Posterior vena cava (tissue), 2 donors: ENCODE measurements around the gene ZBTB9. TPM values are rescaled to one million over a fixed set of nuclear protein-coding genes. Genes with fewer than 3 reads are reported as not detected.

ENCODE experiments used
- DNase-seq: peaks from one replicate; pipeline ENCODE4 v3.0.0-alpha.2; 2020; ENCODE audit warnings: low spot score
- intact Hi-C, 2 donors: fragments of 100-400 bp; cut with DNase I; formaldehyde crosslinking; loops; one replicate each; pipeline versions ENCODE4 v1.14.1 to v1.14.2; 2022 to 2023
- long read RNA-seq, 2 donors: library from polyadenylated mRNA; unstranded; transcript quantifications; one replicate each; pipeline ENCODE4 v2.0.0, GENCODE V29; 2020 to 2021
- total RNA-seq, 2 donors: library from RNA; stranded (reverse); fragmentation: NEBNext Ultra II Directional; extraction: Animal tissue kit (Norgen Biotek cat#: 25700); gene quantifications; one replicate each; pipeline ENCODE4 v1.2.1, GENCODE V29; 2021
- donor health status: DM: yes; HTN: yes; CAD: no.
- donor health status: DM: yes; HTN: yes; CAD: no.

ZBTB9 gene, protein sequence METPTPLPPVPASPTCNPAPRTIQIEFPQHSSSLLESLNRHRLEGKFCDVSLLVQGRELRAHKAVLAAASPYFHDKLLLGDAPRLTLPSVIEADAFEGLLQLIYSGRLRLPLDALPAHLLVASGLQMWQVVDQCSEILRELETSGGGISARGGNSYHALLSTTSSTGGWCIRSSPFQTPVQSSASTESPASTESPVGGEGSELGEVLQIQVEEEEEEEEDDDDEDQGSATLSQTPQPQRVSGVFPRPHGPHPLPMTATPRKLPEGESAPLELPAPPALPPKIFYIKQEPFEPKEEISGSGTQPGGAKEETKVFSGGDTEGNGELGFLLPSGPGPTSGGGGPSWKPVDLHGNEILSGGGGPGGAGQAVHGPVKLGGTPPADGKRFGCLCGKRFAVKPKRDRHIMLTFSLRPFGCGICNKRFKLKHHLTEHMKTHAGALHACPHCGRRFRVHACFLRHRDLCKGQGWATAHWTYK
- 1 to 10 TPM; 3.9 to 5.0 TPM for total RNA-seq
- long read RNA-seq, donor 1, transcript ZBTB9-201 (2 exons, 2,716 nt) = major isoform, 5 of 6 reads
- long read RNA-seq, donor 1, partial matches to known transcripts = 0 of 6 reads
- long read RNA-seq, donor 1, other reads (novel, unspliced or antisense) = 1 of 6 reads
- long read RNA-seq, donor 2, transcript ZBTB9-201 (2 exons, 2,716 nt) = major isoform, 10 of 13 reads
- long read RNA-seq, donor 2, partial matches to known transcripts = 0 of 13 reads
- long read RNA-seq, donor 2, other reads (novel, unspliced or antisense) = 3 of 13 reads

DNA sequence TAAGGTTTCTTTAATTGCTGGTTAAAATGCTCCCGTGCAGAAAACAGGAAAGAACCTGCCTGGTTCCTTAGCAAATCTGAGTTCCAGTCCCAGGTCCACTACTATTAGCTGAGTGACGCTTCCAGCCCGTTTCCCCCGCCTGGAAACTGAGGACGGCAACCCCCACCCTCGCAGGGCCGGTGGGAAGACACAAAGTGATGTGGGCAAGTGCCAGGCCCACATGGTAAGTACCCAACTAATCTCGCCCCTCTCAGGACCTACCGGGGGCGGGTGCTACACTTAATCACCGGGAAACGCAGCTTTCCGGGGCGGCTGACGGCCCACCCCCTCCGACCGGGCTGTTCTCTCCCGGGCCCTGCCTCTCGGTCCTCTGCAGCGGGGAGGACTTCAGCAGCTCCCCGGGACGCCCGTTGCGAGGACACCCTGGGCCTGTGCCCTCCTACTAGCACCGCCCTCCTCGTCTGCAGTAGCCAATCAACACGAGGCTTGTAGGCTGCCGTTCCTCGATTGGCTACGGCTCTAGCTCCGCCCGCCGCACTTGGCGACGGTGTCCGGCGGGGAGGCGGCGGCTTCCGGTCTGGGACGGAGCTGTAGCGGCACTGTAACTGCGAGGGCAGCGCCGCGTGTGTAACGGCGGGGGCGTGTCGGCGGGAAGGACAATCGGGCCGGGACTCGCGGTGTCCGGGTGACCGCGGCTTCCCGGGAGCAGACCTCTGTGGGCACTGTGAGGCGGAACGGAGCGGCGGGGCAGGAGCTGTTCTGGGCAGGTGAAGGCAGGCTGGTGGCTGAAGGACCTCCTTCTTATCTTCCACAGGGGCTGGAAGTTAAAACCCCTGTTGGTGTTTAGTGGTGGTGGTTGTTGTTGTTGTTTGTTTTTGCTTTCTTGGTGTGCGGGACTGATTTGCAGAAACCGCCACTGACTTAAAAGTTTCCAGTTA lies at the start of gene ZBTB9:
ZBTB9 (plus strand) TSS at position 568 of the 938 bp plus-strand sequence. CDS start 525 bp downstream, outside the sequence.
- peak; percentile 98 for DNase-seq
- intact Hi-C loops = no loop called here

DNA sequence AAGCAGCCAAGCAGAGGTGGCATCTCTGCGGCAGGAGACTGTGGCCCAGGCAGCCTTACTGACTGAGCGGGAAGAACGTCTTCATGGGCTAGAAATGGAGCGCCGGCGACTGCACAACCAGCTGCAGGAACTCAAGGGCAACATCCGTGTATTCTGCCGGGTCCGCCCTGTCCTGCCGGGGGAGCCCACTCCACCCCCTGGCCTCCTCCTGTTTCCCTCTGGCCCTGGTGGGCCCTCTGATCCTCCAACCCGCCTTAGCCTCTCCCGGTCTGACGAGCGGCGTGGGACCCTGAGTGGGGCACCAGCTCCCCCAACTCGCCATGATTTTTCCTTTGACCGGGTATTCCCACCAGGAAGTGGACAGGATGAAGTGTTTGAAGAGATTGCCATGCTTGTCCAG lies 49.5 kb upstream of the ZBTB9 start:
- no peak for DNase-seq
- intact Hi-C loops = no loop called here

DNA sequence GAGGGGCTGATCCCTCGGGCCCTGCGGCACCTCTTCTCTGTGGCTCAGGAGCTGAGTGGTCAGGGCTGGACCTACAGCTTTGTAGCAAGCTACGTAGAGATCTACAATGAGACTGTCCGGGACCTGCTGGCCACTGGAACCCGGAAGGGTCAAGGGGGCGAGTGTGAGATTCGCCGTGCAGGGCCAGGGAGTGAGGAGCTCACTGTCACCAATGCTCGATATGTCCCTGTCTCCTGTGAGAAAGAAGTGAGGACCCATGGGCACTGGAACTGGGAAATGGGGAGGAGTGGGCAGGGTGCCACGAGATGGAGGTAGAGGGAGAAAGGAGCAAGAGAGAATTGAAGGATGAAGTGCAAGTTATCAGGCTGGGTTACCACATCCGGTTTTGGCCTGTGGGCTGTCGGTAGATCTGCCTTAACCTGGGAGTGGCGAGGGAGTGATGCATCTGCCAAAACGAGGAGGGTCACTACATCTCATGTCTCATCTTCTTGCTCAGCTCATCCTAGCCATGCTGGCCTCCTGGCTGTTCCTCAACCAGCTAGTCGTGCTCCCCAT lies 48.9 kb upstream of the ZBTB9 start:
- no peak for DNase-seq
- intact Hi-C loops = no loop called here

DNA sequence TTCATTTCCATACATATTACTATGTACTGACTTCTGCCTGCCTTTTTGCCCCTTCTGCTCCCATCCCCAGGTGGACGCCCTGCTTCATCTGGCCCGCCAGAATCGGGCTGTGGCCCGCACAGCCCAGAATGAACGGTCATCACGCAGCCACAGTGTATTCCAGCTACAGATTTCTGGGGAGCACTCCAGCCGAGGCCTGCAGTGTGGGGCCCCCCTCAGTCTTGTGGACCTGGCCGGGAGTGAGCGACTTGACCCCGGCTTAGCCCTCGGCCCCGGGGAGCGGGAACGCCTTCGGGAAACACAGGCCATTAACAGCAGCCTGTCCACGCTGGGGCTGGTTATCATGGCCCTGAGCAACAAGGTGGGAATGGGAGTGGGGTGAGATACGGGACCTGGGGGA lies 48.2 kb upstream of the ZBTB9 start:
- DNase-seq = no peak
- intact Hi-C loops = no loop called here

DNA sequence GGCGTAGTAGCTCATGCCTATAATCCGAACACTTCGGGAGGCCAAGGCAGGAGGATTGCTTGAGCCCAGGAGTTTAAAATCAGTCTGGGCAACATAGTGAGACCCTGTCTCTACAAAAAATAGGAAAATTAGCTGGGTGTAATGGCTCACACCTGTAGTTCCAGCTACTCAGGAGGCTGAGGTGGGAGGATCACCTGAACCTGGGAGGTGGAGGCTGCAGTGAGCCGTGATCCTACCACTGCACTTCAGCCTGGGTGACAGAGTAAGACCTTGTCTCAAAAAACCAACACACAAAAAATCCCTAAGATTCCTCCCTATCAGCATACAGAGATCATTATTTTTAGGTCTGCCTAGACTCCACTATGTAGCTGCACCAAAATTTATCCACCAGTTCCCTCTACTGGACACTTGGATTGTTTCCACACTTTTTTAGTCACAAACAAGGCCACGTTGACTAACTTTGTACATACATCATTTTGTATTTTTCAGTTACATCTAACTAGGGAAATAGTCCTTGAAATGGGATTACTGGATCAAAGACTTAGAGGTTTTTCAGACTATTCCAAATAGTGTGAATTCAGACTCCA lies 47.2 kb upstream of the ZBTB9 start:
- DNase-seq = no peak
- intact Hi-C loops = no loop called here

DNA sequence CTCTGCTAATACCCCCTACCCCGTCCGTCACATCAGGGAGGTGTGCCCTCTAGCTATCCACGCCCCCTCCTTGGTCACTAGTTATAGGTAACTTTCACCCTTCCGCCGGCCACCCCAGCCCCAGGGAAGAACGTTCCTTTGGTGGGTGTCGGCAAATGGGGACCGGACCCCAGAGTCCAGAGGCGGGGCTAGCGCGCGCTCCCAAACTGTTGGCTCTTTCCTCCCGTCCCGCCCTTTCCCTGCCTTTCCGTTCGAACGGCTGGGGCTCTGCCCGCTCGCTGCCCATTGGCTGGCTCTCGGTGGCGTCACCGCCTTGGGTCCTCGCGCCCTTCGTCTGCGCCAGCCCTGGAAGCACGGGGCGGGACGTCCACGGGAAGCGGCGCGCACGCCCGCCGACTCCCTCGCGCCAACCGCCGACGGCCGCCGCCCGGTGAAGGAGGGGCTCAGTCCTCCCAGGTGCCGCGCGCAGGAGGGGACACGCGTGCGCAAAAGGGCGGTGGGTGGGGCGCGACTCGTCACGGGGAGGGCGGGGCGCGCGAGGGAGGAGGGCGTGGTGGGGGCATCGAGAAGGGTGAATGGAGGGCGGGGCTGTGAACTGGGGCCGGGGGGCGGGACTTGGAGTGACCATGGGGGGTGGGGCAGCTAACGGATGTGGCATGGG lies 44.2 kb upstream of the ZBTB9 start:
- DNase-seq = peak; percentile 99
- intact Hi-C loops = no loop called here

DNA sequence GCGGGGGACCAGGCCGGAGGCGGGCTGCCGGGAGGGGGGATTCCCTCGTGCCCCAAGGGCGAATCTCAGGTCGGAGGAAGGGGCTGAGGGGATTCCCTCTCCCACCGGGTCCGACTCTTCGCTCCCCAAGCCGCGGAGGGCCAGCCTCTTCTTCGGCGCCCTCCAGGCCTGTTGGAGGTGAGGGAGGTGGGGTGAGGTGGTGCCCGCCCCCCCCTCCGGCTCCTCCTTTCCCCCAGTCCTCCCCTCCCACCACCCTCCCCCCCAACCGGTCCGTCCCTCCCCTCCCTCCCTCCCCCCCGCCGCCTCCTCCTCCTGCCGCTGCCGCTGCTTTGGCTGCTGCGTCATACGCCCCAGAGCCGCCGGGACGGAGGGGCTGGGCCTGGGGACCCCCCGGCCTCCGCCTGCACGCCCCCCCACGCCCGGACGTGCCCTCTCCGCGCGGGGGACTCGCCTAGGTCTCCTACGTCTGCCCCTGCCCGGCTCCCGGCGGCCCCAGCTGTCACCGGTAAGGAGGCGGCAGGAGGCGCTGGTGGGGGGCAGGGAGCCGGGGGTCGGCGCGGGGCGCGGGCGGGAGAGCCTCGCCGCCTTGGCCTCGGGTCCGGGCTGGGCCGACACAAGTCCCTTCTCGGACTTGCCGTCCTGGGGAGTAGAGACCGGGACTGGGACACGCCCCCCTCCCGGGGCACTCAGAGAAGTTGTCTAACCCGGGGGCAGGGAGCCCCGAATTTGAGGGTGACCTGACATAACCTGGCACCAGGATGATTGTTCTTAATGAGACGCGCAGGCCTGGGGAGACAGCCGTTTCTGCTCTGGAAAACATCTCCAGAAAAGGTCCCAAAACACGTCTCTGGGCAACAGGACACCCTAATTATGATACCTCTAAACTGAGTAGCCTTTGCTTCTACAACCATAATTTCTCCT lies 43.4 kb upstream of the ZBTB9 start, which contains the start of gene PHF1:
PHF1 (plus strand) TSS at position 304 of the 921 bp plus-strand sequence. CDS start 1,250 bp downstream, outside the sequence.
- DNase-seq = no peak
- intact Hi-C loops = no loop called here

DNA sequence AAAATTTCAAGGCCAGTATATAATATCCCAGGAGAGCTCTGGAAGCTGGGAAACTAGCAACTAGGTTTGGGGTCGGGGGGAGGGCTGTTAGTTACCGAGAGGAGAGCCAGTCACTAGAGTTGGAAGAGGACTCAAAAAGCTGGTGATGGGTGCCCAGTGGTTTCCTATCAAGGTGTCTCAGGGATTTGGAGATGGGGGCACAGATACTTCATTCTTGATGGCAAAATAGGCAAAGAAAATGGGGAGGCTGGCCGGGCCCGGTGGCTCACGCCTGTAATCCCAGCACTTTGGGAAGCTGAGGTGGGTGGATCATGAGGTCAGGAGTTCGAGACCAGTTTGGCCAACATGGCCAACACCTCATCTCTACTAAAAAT lies 42.8 kb upstream of the ZBTB9 start:
- DNase-seq = no peak
- intact Hi-C loops = no loop called here

DNA sequence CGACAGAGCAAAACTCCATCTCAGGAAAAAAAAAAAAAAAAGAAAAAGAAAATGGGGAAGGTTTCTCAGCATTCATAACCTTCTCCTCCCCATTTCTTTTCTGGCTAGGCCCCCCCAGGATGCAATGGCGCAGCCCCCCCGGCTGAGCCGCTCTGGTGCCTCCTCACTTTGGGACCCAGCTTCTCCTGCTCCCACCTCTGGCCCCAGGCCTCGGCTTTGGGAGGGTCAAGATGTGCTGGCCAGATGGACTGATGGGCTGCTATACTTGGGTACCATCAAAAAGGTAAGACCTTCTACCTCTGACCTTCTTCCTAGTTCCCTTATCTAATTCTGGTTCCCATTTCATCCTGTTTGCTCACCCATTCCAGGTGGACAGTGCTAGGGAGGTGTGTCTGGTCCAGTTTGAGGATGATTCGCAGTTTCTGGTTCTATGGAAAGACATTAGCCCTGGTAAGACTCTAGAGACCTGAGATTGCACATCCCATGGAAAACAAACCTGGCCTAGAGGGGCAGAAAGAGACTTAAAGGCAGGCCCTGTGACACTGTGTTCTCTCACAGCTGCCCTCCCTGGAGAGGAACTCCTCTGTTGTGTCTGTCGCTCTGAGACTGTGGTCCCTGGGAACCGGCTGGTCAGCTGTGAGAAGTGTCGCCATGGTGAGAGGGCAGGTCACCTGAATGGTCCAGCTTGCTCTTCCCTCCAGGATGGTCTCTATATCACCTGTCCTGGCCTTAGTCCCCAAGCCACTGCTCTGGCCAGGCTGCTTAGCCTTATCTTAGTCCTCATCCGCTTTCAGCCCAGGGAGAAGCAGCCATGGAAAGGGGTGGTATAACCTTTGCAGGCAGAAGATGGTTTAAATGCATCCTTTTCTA lies 42.0 kb upstream of the ZBTB9 start:
- DNase-seq = no peak
- intact Hi-C loops = no loop called here

DNA sequence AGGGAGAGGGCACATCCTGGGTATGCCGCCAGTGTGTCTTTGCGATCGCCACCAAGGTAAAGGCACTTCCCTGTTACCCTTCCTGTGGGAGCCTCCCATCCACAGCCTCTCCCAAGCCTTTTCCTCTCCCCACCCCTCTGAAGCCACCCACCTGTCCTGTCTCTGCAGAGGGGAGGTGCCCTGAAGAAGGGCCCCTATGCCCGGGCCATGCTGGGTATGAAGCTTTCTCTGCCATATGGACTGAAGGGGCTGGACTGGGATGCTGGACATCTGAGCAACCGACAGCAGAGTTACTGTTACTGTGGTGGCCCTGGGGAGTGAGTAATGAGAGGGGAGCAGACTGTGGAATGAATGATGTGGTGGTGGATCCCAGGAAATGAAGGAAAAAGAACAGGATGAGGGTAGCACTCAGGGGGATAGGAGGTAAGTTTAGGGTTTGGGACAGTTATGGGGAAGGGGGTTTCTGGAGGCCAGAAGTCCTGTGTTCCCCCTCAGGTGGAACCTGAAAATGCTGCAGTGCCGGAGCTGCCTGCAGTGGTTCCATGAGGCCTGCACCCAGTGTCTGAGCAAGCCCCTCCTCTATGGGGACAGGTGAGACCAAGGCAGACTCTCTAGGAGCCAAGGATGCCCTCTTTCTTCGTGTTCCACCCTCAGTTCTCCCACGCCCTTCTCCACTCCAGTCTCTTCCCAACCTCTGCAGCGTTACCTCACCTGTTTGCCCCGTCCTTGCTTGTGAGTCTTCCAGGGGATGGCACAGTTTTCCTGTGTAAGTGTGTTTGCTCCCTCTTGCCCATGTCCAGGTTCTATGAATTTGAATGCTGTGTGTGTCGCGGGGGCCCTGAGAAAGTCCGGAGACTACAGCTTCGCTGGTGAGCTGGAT lies 40.9 kb upstream of the ZBTB9 start:
- intact Hi-C loops = no loop called here

DNA sequence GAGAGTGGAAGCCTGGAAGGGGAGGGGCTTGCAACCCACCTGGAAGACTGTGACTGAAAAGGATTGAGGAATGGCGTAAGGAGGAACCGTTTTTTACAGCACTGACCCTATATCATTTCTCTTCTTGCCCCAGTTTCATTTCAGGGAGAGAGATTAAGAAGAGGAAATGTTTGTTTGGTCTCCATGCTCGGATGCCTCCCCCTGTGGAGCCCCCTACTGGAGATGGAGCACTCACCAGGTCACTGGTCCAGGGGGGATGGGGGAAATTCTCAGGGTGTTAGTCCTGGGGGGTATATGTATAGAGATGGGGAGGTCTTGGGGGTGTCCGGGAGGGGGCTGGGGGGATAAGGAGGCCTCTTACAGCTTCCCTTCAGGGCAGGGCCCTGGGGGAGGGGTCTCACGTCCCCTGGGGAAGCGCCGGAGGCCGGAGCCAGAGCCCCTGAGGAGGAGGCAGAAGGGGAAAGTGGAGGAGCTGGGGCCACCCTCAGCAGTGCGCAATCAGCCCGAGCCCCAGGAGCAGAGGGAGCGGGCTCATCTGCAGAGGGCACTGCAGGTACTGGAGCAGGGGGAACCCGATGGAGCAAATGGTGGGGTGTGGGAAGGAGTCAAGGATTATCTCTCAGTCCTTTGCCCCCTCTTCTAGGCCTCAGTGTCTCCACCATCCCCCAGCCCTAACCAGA lies 39.6 kb upstream of the ZBTB9 start:
- no peak for DNase-seq

More for the DNA sequence above, 40.9 kb upstream of the ZBTB9 start:
- DNase-seq = no peak

DNA sequence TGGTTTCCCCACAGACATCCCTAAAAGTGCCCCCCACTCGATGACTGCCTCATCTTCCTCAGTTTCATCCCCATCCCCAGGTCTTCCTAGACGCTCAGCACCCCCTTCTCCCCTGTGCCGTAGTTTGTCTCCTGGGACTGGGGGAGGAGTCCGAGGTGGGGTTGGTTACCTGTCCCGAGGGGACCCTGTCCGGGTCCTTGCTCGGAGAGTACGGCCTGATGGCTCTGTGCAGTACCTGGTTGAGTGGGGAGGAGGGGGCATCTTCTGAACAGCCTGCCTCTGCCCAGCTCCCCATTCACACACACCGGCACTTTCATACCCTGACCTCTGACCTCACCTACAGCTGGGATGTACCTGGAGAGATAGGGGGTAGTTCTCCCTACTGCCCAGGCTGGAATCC lies 38.5 kb upstream of the ZBTB9 start:
- intact Hi-C loops = no loop called here

More for the DNA sequence above, 39.6 kb upstream of the ZBTB9 start:
- intact Hi-C loops = no loop called here

DNA sequence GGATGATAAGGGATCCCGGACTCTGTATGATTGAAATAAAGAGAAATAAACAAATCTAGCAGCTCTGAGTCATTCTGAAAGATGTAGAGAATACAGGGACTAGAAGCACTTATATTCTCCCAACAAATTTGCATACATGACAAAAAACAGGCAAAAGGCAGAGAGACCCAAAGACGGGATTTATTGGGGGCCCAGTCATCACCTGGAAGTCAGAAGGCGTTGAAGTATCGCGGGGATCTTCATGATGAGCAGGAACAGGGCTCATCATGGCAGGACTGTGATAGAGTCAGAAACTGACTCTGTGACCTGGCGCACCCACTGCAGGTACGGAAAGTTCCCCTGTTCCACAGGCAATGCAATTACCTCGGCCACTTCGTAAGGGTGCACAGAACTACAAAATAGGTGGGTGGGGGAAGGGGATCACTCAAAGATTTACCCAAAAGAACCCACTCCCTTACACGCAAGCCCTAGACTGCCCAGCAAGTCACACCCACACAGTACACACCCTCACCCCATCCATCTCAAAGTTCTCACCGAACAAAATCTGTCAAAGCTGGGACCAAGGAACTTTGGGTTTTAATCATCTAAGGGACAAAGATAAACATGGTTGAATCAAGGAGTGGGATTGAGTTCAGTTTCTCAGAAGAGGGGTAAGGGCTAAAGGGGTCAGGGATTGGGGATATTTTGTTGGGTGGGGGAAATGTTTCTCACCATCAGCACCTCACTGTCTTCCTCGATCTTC lies 37.8 kb upstream of the ZBTB9 start:
- intact Hi-C loops = no loop called here
- DNase-seq = no peak

More for the DNA sequence above, 38.5 kb upstream of the ZBTB9 start:
- DNase-seq = no peak
